ENCODE results near the gene MAST4.

MAST4 gene

DNA sequence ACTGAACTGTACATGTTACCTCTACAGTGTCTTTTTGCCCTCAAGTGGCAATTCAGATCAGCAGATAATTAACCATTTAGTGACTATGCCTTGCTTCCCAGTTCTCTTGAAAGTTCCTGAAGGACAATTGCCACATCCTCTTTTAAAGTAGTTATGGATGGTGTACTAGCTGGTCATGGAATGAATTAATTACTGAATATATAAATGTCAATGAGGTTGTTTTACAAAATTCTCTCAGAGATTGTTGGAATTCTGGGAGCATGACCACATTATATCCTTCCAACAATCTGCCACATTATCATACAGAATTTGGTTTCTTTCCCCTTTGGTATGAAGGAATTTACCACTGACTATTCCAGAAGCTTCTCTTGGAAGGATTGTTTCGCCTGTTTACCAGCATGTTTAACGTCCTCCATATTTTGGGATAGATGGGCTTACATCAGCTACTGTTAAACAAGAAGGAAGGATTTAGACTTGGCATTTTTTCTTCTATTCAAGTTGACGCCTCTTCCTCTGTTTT is 424.0 kb downstream of the MAST4 start:
- no peak for DNase-seq (ENCODE audit: low read depth)
- TF ChIP-seq, protein P1, sequence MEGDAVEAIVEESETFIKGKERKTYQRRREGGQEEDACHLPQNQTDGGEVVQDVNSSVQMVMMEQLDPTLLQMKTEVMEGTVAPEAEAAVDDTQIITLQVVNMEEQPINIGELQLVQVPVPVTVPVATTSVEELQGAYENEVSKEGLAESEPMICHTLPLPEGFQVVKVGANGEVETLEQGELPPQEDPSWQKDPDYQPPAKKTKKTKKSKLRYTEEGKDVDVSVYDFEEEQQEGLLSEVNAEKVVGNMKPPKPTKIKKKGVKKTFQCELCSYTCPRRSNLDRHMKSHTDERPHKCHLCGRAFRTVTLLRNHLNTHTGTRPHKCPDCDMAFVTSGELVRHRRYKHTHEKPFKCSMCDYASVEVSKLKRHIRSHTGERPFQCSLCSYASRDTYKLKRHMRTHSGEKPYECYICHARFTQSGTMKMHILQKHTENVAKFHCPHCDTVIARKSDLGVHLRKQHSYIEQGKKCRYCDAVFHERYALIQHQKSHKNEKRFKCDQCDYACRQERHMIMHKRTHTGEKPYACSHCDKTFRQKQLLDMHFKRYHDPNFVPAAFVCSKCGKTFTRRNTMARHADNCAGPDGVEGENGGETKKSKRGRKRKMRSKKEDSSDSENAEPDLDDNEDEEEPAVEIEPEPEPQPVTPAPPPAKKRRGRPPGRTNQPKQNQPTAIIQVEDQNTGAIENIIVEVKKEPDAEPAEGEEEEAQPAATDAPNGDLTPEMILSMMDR (IDR thresholded peaks at IDR 0.05; ENCODE audit: insufficient read depth, low read depth, low read length, missing control alignments) = no peak
- H3K4me3 ChIP-seq (ENCODE audit: low read length) = no peak overlapping the region

DNA sequence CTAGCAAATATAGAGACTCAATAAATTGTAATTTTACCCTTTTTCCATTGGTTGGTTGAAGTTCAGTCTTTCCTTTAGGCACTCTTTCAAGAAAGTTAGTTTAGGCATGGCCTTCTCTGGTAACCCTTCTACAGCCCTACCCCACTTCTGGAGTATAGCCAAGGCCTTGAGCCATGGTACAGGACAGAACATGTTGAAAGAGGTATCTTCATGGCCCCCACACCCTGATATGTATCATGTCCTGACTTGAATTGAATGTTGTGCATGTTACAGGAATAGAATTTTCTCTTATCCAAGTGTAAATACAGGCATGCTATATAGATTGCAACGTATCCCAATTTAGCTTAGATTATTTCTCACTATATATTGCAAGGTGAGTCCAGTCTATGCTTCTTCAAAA is 424.8 kb downstream of the MAST4 start:
- H3K4me3 ChIP-seq (ENCODE audit: low read length) = no peak overlapping the region
- TF ChIP-seq, protein P1 (IDR thresholded peaks at IDR 0.05; ENCODE audit: insufficient read depth, low read depth, low read length, missing control alignments) = no peak
- DNase-seq (ENCODE audit: low read depth) = peak; percentile 99

- TF ChIP-seq, protein P1 (IDR thresholded peaks at IDR 0.05; ENCODE audit: insufficient read depth, low read depth, low read length, missing control alignments) = no peak
- peak; percentile 46 for DNase-seq (ENCODE audit: low read depth)
- peak overlapping the region; percentile 7 for H3K4me3 ChIP-seq (ENCODE audit: low read length)
Measured at GRCh38 chr5:67021521-67021920, 425.3 kb downstream of the MAST4 start.

DNA sequence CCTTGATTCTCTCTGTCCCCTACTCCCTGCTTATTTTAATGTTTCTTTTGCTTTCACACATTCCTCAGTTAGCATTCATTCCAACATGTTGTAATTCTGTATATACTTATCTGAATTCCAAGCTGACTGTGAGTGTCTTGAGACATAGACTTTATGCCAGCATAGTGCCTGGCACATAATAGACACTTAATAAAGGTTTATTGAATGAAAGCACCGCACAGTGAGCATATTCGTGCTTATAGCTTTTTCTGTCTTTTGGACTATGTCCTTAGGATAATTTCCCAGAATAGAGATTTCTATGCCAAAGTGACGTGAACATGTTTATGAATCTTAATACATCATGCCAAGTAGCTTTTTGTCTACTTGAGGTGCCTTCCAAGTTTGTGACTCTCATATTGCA is 425.8 kb downstream of the MAST4 start:
- peak; percentile 58 for DNase-seq (ENCODE audit: low read depth)
- no peak overlapping the region for H3K4me3 ChIP-seq (ENCODE audit: low read length)
- TF ChIP-seq, protein P1 (IDR thresholded peaks at IDR 0.05; ENCODE audit: insufficient read depth, low read depth, low read length, missing control alignments) = no peak

- TF ChIP-seq, protein P1 (IDR thresholded peaks at IDR 0.05; ENCODE audit: insufficient read depth, low read depth, low read length, missing control alignments) = no peak
- H3K4me3 ChIP-seq (ENCODE audit: low read length) = no peak overlapping the region
- no peak for DNase-seq (ENCODE audit: low read depth)
Measured at GRCh38 chr5:67025457-67025856, 429.3 kb downstream of the MAST4 start.

GRCh38 chr5:67026278-67026677 is 430.1 kb downstream of the MAST4 start:
- no peak overlapping the region for H3K4me3 ChIP-seq (ENCODE audit: low read length)
- TF ChIP-seq, protein P1 (IDR thresholded peaks at IDR 0.05; ENCODE audit: insufficient read depth, low read depth, low read length, missing control alignments) = no peak
- DNase-seq (ENCODE audit: low read depth) = no peak

DNA sequence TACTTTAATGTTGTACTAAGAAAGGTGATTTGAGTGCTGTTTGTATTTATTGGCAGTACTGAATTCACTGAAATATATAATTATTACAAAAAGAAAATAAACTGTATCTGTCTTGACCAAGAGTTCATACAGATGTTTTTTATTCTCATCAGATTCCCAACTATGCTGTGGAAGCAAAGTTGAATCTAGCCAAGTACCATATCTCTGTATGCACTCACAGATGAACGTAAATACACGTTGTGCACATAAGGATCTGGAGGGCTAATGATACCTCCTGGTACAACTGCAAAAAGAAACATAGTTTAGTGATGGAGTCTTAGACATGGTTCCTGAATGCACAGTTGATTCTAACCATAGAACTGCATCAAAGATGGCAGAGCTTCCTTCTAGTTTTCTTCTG is 431.0 kb downstream of the MAST4 start:
- DNase-seq (ENCODE audit: low read depth) = no peak
- TF ChIP-seq, protein P1 (IDR thresholded peaks at IDR 0.05; ENCODE audit: insufficient read depth, low read depth, low read length, missing control alignments) = no peak
- H3K4me3 ChIP-seq (ENCODE audit: low read length) = no peak overlapping the region

Measured in epithelial cell of esophagus (primary cell).